Adipose tissue (tissue), 3 donors: ENCODE measurements around the gene PCBD2. TPM values are rescaled to one million over a fixed set of nuclear protein-coding genes. Genes with fewer than 3 reads are reported as not detected.
A peak's percentile ranks its signal among the peaks of the same experiment; 100 is the strongest.
"Not testable (repeated sequence)": the region's sequence is repeated elsewhere in the genome, so short reads cannot be mapped to it uniquely, and the experiment has no call there.

Source experiments
- H3K27ac ChIP-seq: one replicate; pipeline ENCODE4 v1.5.1; 2013; ENCODE audit warnings: low read depth, low read length
- WGBS, 3 donors: extraction: QIAGEN DNeasy Blood & Tissue Kit; methylation state at CpG; one replicate each; pipeline ENCODE4 v1.1.7; 2013; 5-methylcytosine and 5-hydroxymethylcytosine counted together
- polyA plus RNA-seq, 3 donors: library from polyadenylated mRNA; stranded (reverse); fragments of 200-250 nt; gene quantifications; one replicate each; pipeline ENCODE4 v1.2.3, GENCODE V29; 2013
- donor health status: healthy with polysubstance abuse.
- donor health status: Bipolar disorder and iron deficiency.
- donor health status: healthy.

PCBD2 gene
- 1 to 10 TPM; 5.1 to 7.9 (median 6.1) TPM for polyA plus RNA-seq

DNA sequence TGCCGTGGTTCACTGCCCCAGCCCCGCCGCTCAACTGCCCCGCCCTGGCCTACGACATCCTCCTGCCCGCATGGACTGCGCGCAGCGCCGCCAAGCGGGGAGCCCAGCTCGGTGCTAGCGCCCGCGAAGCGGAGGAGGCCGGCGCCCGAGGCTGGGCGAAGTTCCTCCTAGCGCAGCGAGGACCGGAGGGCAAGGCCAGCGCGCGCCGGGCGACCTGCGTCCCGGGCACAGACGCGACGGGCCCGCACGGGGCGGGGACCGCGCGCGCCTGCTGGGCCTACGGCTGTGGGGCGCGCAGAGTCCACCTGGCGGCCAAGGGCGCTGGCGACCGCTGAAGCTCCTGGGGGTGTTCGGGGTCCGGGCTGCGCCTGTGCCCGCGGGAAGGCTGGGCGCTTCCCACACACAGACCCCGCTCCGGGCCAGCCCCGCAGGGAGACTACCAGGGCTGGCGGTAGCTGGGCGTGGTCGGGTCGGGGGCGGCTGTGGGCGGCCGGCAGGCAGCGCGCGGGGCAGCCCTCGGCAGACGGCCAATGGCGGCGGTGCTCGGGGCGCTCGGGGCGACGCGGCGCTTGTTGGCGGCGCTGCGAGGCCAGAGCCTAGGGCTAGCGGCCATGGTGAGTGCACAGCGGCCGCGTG lies at the start of gene PCBD2:
PCBD2 (plus strand) TSS at position 522 of the 636 bp plus-strand sequence; CDS start at position 531, 9 bp downstream.
- peak within 1 kb of the TSS; percentile 81 for H3K27ac ChIP-seq
- WGBS, 3 donors: 0% methylated on average over 65 to 84 of the region's 84 CpGs

DNA sequence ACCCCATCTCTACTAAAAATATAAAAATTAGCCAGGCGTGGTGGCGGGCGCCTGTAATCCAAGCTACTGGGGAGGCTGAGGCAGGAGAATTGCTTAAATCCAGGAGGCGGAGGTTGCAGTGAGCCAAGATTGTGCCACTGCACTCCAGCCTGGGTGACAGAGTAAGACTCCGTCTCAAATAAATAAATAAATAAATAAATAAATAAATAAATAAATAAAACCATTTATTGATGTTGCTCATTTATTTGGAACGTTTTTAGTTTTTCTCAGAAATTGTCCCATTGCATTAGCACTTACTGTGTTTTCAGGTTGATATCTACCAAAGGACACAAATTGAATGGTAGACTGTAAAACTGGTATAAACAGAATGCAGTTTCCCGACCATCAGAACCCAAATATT lies 48.5 kb upstream of the PCBD2 start:
- 92 to 96% (median 93%) methylated on average over 7 of the region's 7 CpGs for WGBS, 3 donors
- not testable (repeated sequence) for H3K27ac ChIP-seq

GRCh38 chr5:134857401-134857800 lies 47.5 kb upstream of the PCBD2 start:
- no peak overlapping the region for H3K27ac ChIP-seq
- 54 to 60% (median 58%) methylated on average over 3 of the region's 3 CpGs for WGBS, 3 donors

DNA sequence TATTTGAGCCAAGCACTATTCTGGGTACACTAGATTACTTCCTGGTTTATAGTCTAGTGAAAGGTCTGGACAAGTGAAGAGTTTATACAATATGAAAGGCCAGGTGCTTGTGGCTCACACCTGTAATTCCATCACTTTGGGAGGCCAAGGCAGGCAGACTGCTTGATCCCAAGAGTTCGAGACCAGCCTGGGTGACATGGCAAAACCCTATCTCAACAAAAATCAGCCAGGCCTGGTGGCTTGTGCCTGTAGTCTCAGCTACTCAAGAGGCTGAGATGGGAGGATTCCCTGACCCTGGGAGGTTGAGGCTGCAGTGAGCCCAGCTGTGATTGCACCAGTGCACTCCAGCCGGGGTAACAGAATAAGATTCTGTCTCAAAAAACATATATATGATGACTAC lies 40.2 kb upstream of the PCBD2 start:
- H3K27ac ChIP-seq: no peak overlapping the region
- 93 to 96% (median 94%) methylated on average over 2 of the region's 2 CpGs for whole genome bisulfite sequencing, 3 donors

GRCh38 chr5:134873494-134873893 lies 31.4 kb upstream of the PCBD2 start:
- 82 to 85% (median 84%) methylated on average over 6 of the region's 6 CpGs for WGBS, 3 donors
- no peak overlapping the region for H3K27ac ChIP-seq

DNA sequence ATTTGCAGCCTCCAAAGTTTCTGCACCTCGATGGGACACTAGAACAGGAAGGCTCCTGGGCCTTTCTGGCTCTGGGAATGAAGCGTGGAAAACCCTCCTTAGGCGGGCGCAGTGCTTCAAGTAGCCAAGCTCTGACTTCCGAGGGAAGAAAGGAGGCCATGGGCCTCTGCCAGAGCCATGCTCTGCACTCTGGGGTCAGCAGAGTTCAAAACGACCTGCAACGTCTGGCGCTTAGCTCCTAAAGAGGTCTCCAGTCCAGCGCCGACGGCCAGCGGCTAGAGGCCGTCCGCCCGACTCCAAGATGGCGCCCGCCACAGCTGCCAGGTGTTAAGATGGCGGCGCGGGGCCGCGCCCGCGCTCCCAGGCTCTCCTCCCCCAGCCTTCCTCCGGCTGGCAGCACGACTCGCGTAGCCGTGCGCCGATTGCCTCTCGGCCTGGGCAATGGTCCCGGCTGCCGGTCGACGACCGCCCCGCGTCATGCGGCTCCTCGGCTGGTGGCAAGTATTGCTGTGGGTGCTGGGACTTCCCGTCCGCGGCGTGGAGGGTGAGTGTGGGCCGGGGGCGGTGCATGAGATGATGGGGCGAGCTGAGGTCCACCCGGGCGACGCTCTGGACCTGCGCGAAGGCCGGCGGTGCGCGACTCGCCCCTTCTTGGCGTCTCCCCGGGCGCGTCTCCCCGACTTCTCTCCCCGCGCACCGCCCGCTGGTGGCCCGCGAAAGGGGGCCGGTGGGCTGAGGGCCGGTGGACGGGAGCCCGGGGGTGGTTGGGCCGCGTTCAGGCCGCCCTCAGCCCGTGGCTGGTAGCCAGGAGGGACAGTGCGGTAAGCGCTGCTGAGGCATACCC lies 30.7 kb upstream of the PCBD2 start, which contains the start of gene TXNDC15:
TXNDC15 (plus strand) TSS at position 385 of the 844 bp plus-strand sequence; CDS start at position 442, 57 bp downstream.
- 2 to 4% (median 2%) methylated on average over 73 to 79 of the region's 79 CpGs for WGBS, 3 donors
- peak within 1 kb of the TSS; percentile 68 for H3K27ac ChIP-seq

- peak overlapping the region; percentile 68 for H3K27ac ChIP-seq
- 11 to 13% (median 12%) methylated on average over 20 of the region's 20 CpGs for WGBS, 3 donors
Observed at GRCh38 chr5:134874831-134875655, 29.9 kb upstream of the PCBD2 start.

DNA sequence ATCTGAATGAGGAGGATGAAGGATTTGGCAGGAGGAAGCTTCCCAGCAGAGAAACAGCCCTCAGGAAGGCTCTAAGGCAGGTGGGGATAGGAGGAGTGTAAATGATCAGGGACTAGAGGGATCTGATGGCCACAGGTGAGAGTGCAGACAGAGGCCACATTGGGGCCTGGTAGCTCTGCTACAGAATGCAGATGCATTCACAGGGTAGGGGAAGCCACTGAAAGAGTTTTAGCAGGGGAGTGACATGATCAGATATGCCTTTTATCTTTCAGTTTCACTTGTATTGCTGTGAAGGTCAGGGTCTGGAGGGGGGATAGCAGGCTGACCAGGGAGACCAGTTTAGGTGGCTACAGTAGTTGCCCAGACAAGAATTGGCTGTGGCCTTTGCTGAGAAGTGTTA lies 27.8 kb upstream of the PCBD2 start:
- no peak overlapping the region for H3K27ac ChIP-seq

DNA sequence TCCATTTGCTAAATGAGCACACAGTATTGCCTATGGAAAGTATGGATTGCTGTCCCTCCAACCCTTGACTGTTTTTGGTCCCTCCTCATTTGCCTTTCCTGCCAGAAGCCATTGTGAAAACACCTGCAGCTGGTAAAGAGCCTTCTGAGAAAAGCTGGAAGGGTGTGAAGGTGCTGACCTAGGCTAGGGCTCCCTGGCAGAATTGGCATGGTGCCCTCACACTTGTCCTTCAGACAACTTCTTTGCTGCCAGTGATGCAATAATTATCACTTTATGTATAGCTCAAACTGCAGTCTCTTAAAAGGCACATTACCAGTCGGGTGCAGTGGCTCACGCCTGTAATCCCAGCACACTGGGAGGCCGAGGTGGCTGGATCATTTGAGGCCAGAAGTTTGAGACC lies 26.5 kb upstream of the PCBD2 start:
- H3K27ac ChIP-seq: no peak overlapping the region
- WGBS, 3 donors: 70 to 95% (median 91%) methylated on average over 3 of the region's 3 CpGs

DNA sequence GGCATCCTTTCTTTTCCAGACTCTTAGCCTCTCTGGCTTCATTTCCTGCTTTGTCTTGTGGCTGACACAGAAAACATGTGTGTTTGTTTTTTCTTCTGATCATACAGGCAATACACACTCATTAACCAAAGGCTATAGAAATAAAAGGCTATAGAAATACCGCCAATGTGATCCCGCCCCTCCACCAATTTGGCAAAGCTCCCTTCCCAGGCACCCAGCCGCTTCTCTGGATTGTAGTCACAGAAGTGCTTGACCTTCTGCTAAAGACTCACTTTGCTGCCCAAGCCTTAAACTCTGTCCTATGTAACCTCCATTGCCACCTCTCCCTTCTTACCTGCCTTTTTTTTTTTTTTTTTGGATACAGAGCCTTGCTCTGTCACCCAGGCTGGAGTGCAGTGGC lies 25.5 kb upstream of the PCBD2 start:
- WGBS, 3 donors: 62 to 90% (median 88%) methylated on average over 3 of the region's 3 CpGs
- H3K27ac ChIP-seq: no peak overlapping the region

GRCh38 chr5:134880937-134881336 lies 24.0 kb upstream of the PCBD2 start:
- 86 to 95% (median 93%) methylated on average over 1 to 2 of the region's 3 CpGs for WGBS, 3 donors
- not testable (repeated sequence) for H3K27ac ChIP-seq

DNA sequence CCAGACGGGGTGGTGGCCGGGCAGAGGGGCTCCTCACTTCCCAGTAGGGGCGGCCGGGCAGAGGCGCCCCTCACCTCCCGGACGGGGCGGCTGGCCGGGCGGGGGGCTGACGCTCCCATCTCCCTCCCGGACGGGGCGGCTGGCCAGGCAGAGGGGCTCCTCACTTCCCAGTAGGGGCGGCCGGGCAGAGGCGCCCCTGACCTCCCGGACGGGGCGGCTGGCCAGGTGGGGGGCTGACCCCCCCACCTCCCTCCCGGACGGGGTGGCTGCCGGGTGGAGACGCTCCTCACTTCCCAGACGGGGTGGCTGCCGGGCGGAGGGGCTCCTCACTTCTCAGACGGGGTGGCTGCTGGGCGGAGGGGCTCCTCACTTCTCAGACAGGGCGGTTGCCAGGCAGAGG lies 23.2 kb upstream of the PCBD2 start:
- not testable (repeated sequence) for H3K27ac ChIP-seq
- 95 to 100% (median 96%) methylated on average over 4 to 28 of the region's 30 CpGs for WGBS, 3 donors

DNA sequence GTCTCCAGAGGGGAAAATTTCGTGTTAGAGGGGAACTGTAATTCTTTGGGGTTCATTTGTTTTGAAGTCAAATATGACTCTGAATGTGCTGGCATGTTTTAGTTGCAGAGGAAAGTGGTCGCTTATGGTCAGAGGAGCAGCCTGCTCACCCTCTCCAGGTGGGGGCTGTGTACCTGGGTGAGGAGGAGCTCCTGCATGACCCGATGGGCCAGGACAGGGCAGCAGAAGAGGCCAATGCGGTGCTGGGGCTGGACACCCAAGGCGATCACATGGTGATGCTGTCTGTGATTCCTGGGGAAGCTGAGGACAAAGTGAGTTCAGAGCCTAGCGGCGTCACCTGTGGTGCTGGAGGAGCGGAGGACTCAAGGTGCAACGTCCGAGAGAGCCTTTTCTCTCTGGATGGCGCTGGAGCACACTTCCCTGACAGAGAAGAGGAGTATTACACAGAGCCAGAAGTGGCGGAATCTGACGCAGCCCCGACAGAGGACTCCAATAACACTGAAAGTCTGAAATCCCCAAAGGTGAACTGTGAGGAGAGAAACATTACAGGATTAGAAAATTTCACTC lies 17.3 kb upstream of the PCBD2 start:
- no peak overlapping the region for H3K27ac ChIP-seq
- 89 to 93% (median 91%) methylated on average over 14 of the region's 14 CpGs for WGBS, 3 donors

- H3K27ac ChIP-seq: no peak overlapping the region
- 90 to 99% (median 97%) methylated on average over 8 of the region's 8 CpGs for WGBS, 3 donors
Observed at GRCh38 chr5:134889335-134889734, 15.6 kb upstream of the PCBD2 start.

DNA sequence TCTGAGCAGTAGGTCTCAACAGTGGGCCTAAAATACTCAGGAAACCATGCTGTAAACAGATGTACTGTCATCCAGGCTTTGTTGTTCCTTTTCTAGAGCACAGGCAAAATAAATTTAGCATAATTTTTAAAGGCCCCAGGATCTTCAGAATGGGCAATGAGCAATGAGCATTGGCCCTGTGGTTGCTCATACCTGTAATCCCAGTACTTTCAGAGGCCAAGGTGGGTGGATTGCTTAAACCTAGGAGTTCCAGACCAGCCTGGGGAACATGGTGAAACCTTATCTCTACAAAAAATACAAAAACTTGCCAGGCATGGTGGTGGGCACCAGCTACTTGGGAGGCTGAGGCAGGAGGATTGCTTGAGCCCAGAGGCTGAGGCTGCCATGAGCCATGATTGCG lies 13.5 kb upstream of the PCBD2 start:
- 98 to 100% (median 100%) methylated on average over 1 of the region's 1 CpG for WGBS, 3 donors

GRCh38 chr5:134892282-134892681 lies 12.6 kb upstream of the PCBD2 start:
- 88 to 94% (median 90%) methylated on average over 3 of the region's 3 CpGs for whole genome bisulfite sequencing, 3 donors

More for the DNA sequence above, 13.5 kb upstream of the PCBD2 start:
- no peak overlapping the region for H3K27ac ChIP-seq

GRCh38 chr5:134892926-134893325 lies 12.0 kb upstream of the PCBD2 start:
- 94 to 96% (median 95%) methylated on average over 2 of the region's 2 CpGs for WGBS, 3 donors
- no peak overlapping the region for H3K27ac ChIP-seq

More at GRCh38 chr5:134892282-134892681, 12.6 kb upstream of the PCBD2 start:
- H3K27ac ChIP-seq: no peak overlapping the region

DNA sequence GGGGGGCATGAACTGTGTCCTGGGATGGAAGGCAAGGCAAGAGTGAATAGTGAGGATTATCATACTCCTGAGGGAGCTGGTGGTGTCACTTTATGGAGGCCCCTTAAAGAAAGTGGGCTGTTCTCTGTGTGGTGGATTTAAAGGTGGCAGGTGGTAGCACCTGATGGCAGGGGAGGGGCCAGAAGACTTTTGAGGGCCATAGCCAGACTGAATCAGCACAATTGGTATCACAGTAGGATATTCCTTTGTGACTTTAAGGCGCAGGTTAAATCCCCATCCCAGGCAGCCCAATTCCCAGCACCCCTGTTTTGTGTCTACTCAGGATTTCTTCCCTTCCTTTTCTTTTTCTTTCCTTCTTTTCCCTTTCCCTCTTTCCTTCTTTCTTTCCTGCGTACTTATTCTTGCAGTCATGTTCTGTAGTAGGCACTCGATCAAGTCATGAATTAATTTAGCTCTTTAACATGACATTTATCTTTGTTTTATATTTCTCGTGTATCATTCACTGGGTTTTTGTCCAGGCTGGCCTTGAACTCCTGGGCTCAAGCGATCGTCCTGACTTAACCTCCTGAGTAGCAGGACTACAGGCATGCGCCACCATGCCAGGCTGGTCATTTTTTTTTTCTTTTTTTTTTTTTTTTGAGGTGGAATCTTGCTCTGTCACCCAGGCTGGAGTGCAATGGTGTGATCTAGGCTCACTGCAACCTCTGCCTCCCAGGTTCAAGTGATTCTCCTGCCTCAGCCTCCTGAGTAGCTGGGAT lies 11.0 kb upstream of the PCBD2 start:
- no peak overlapping the region for H3K27ac ChIP-seq
- WGBS, 3 donors: 84 to 98% (median 94%) methylated on average over 7 of the region's 7 CpGs
